ENCODE data around the gene RCAN2.
A peak's percentile ranks its signal among the peaks of the same experiment; 100 is the strongest.

RCAN2 gene

DNA sequence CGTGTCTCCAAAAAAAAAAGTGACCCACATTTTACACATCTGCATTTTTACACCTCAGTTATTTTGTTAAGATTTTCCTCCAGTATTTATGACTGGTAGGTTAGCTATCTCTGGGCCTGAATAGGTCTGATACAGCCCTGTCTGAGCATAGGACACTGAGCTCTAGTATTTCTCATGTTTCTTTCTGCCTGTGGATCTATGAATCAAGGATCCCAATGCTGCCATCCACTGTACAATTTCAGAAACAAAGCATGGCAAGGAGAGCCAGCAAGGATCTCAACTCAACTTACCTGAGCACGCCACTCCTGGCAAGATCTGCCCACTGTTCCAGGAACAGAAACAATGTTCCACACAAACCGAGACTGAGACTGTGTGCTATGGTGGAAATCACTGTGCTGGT, 284.1 kb downstream of the RCAN2 start:
- no peak for DNase-seq

DNA sequence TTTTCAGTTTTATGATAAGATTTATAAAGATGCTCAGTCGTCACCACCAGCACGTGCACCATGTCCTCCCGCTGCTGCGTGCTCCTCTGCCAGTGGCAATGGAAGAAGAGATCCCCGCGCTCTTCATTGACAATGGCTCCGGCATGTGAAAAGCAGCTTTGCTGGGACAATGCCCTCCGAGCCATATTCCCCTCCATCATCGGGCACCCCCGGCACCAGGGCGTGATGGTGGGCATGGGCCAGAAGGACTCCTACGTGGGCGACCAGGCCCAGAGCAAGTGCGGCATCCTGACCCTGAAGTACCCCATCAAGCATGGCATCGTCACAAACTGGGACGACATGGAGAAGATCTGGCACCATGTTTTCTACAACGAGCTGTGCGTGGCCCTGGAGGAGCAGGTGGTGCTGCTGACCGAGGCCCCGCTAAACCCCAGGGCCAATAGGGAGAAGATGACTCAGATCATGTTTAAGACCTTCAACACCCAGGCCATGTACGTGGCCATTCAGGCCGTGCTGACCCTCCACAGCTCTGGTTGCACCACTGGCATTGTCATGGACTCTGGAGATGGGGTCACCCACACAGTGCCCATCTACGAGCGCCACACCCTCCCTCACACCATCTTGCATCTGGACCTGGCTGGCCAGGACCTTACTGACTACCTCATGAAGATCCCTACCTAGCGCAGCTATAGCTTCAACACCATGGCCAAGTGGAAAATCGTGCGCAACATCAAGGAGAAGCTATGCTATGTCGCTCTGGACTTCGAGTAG, 286.2 kb downstream of the RCAN2 start:
- no peak for DNase-seq

DNA sequence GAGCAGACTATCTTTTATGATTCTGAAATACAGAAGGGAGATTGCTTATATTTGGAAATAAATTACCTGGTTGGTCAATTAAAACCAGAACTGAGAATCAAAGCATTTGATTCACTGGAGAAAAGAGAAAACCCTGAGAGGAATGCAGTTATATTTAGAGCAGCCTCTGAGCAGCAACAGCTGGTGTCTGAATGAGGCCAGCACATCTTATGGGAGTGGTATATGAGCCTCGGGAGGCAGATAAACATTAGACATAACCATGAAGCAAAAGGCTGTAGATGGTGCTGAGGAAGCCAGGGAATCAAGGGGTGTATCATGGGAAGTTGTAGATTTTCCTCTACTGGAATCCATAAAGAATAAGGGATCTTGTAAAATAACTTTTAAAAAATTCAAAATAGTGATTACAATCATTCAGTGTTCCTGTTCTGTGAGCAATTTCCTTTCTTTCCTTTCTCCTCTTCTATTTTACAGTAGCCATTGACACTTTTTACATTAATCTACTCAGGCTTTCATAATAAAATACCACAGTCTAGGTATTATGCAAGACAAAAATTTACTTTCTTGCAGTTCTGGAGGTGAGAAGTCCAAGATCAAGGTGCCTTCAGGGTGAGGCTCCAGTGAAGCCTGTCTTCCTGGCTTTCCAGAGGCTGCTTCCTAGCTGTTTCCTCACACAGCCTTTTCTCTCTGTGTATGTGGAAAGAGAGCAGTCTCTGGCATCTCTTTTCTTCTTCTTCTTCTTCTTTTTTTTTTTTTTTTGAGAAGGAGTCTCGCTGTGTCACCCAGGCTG, 287.7 kb downstream of the RCAN2 start:
- no peak for DNase-seq

DNA sequence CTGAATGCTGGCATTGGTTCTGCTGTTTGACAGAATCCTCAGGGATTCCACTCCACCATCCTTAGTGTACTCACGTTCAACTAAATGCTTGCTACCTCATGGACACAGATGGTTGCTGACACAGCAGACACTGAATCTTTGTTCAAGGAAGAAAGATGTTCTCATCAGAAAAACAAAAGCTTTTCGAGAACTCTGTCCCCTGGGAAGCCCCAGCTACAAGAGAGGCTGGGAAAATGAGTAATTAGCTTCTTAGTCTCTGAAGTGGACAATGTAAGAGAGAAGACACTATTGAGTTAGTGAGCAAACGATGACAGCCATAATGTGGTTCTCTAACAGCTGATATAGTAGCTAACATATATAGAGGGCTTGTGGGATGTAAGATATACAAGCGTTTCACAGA, 289.5 kb downstream of the RCAN2 start:
- no peak for DNase-seq

DNA sequence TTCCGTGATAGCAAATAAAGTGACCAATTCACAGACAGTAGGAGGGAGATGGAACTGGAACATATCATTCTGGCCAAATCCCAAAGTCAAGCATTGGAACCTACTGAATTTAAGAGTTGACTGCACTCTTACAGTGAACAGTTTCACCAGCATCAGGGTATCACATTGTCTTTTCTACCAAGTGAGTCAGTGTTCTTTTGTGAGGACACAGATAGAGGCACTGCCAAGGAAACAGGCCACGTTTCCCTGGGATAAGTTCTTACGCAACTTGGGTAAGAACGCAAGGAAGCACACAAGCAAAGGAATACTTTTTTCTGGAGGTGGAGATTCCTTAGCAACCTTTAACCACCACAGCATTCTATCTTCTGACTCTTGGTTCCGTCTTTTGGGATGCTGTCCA, 291.9 kb downstream of the RCAN2 start:
- no peak for DNase-seq

DNA sequence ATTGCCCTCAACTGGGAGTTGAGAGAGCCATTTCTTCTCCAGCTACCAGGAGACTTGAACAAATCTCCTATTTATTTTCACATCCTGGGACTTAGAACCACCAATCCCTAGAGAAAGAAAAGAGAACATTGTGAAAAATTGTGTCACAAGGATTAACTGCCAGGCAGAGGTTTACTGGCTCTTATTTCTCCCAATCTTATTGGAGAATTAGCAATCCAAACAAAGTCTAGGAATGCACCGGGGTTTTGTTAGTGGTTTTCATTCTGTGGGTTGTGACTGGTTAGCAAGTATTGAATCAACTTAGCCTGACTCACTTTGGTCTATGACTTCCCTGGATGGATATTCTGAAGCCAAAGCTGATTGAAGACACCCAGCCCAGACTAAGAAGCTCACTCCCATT, 299.3 kb downstream of the RCAN2 start:
- DNase-seq = no peak

DNA sequence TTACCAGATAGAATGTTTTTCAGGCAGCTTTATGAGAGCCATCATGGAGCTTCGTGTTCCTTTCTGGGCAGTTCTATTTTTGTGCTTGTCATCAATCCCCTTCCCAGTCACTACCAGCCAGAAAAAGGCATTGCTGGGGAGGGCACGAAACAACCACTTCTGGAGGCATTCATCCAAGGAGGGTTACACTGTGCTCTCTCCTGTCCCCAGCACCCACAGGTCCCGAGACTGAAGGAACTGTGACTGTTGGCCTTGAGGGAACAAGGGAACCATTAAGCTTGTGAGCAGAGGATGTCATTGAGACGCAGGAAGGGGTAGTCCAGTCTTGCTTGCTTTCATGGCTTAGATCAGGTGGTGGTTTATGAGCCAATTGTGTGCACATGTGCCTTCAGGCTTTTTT, 300.4 kb downstream of the RCAN2 start:
- no peak for DNase-seq

DNA sequence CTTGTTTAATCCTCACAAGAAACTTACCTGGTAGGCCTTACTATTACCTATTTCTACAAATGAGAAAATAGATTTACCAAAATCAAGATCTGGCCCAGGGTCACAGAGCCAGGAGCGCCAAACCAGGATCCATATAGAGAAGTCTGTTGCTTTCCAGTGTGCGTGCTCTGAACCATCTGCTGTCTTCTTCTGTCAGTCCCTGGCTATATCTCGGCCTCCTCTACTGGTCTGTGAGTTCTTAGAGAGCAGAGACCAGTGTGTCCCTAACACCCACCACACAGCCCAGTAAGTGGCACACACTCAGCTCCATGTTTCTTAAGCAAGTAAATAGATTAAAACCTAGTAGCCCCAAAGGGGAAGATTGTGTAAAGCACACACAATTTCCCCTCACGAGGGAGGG, 301.5 kb downstream of the RCAN2 start:
- no peak for DNase-seq

DNA sequence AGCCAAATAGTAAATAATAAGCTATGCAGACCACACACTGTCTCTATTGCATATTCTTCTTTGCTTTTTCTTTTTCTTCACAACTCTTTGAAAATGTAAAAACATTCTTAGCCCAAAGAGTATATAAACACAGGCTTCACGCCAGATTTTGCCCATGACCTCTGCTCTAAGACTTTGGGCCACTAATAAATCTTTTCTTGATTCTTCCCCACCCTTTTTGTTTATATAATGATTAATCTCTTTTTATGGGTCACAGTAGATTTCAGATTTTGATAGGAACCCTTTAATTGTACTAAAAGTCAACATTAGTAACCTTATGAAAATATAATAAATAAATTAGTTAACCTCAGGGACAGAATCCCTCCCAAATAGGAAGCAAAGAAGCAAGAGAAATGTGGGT, 304.7 kb downstream of the RCAN2 start:
- DNase-seq = no peak

DNA sequence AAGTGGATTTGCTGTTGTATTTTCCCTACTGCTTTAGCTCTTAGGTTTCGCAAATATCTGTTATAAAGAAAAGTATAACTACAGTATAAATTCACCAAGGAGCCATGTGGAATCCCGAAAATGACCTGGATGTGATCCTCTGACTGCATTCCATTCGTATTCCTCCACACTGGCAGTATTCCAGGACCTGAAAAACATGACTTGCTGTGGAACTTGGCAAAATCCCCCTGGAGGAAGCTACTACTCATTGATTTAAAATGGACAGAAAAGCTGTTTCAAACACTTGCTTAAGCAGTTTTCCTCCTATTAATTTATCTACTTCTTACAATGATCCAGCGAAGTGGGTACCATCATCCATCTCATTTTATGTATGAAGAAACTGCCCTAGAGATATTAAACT, 307.1 kb downstream of the RCAN2 start:
- DNase-seq = no peak

DNA sequence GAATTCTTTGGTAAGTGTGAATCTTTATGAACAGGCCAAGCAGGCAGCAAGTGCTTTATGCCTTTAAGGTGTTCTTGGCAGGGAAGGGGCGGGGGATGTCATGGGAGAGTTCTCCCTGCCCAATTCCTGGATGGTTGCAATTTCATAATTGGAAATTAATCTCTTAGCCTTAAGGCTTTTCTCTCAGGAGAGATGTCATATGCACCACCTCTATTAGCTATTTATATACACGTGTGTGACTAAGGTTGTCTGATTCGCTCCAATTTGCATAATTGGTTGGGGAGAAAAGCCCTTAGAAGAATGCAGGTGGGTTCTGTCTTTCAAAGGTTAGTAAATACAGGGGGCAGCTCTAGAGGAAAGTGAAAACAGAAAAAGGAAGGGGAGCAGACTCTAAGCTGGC, 315.3 kb downstream of the RCAN2 start:
- DNase-seq = no peak

DNA sequence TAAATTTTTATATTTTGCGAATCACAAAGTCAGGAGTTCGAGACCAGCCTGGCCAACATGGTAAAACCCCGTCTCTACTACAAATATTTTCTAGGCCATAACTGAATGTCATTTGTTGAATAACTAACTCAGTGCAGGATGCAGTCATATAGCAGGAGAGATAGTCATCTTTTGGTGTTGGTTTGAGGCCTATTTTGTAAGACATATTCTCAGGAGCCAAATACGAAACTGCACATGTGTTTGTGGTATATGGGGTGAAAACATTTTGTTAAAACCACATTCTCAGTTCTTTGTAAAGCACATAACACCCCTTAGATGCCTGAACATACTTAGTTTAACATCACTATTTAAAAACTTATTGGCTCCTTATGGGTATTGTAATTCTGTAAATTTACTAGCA, 315.8 kb downstream of the RCAN2 start:
- peak in 1 of 2 donors; percentile 48 for DNase-seq

DNA sequence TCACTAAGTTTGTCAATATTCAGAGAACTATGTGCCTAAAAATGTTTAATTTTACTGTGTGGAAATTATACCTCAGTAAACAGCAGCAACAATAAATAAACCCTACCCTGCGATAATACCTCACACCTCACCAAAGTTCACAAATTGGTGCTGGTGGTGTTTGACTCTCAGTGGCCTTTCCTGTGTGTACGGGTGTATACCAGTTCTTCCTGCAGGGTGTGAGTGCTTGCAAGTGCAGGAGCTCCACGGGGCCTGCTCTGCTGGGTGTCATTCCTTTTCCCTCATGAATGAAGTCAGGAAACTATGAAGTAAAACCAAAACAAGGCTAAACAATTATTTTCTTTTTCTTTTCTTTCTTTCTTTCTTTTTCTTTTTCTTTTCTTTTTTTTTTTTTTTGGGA, 316.3 kb downstream of the RCAN2 start:
- DNase-seq = peak; percentile 7 to 14

DNA sequence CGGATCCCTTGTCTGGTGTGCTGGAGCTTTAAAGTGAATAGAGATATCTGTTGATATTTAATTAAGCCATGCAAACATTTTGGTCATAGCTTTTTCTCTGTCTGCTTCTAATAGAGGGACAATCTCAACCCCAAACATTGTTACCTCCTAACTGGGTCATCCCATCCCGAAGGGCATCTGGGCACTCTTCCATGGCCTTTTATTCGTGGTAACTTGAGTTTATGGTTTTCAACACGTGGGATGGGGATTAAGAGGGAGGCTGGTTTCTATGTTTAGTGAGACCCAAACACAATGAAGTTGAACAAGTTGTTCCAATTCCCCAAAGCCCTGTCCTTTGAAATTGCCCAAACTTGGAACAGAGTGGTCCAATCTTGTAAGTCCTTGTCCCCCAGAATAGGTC, 319.1 kb downstream of the RCAN2 start:
- DNase-seq = no peak
